Activated CD4-positive, alpha-beta T cell treated with anti-CD3 and anti-CD28 coated beads for 4 hours (primary cell): ENCODE results near the gene RAB11FIP3.
"Not testable (repeated sequence)": the region's sequence is repeated elsewhere in the genome, so short reads cannot be mapped to it uniquely, and the experiment has no call there.

Source experiments
- DNase-seq, 2 donors: peaks; one replicate each; pipeline ENCODE4 v3.0.0-alpha.2; 2020

The RAB11FIP3 gene

DNA sequence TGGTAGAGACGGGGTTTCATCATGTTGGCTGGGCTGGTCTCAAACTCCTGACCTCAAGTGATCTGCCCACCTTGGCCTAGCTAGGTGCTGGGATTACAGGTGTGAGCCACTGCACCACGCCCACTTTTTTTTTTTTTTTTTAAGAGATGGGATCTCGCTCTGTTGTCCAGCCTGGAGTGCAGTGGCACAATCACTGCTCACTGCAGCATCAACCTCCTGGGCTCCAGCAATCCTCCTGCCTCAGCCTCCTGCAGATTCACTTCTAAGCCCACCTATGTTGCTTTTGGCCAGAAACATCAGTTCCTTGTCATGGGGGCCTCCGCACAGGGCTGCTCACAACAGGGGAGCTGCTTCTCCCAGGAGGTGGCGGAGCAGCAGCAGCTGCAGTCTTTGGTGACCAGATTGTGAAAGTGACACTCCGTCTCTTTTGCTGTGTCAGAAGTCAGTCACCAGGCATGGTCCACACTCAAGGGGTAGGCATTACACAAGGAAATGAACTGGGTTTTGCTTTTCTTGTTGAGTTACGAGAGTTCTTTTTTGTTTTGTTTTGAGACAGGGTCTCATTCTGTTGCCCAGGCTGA is 32.9 kb upstream of the RAB11FIP3 start:
- DNase-seq: no peak

GRCh38 chr16:396199-396598 is 29.2 kb upstream of the RAB11FIP3 start:
- no peak for DNase-seq

- no peak for DNase-seq
Measured at GRCh38 chr16:396605-397004, 28.8 kb upstream of the RAB11FIP3 start.

GRCh38 chr16:397135-397661 is 28.3 kb upstream of the RAB11FIP3 start, which contains the start of gene NME4:
NME4 (plus strand) TSS chr16:397199; CDS start chr16:397223, 24 bp downstream.
- no peak for DNase-seq

DNA sequence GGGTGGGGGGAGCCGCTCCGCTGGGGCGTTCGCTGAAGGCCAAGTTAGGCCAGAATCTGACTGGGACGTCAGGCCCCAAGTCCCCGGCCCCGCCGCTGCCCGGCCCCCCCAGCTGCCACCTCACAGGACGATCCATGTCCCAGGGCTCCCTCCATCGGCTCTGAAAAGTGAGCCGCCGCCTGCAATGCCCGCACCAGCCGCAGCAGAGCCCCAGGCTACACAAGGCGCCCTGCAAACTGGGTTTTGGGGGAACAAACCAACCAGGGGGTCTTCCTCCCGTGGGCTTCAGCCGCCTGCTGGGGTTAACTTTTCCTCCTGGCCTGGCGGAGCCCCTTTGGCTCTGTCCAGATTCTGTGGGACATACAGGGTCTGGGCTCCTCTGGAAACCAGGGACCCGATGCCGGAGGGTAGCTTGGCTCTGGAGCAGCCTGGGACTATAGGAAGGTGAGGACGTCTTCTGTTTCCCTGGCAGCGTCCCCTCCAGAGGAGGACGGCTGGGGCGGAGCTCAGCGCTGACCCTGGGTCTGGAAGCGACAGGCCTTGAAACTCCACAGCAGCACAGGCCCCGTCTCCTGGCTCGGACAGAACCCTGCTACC is 27.6 kb upstream of the RAB11FIP3 start:
- no peak for DNase-seq

GRCh38 chr16:398561-399339 is 26.7 kb upstream of the RAB11FIP3 start:
- DNase-seq: no peak

DNA sequence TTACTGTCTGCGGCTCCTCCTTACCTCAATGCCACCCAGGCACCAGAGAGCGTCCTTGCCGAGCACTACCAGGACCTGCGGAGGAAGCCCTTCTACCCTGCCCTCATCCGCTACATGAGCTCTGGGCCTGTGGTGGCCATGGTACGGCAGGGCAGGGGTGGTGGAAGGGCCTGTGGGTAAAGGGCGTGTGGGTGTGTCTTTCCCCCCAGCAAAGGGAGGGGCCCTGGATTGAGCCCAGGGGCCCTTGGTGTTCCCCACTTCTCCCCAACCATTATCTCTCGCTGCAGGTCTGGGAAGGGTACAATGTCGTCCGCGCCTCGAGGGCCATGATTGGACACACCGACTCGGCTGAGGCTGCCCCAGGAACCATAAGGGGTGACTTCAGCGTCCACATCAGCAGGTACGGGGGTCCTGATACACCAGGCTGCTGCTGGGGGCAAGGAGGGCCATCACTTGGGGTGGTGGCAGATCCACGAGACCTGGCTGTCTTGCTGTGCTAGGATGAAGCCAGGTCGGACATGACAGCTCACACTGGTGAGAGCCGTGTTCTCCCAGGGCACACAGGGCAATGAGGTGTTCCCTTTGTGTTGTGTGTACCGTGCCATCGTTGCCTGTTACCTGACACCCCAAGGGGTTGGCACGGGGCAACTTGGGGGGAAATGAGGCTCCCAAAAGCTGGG is 26.0 kb upstream of the RAB11FIP3 start:
- no peak for DNase-seq

DNA sequence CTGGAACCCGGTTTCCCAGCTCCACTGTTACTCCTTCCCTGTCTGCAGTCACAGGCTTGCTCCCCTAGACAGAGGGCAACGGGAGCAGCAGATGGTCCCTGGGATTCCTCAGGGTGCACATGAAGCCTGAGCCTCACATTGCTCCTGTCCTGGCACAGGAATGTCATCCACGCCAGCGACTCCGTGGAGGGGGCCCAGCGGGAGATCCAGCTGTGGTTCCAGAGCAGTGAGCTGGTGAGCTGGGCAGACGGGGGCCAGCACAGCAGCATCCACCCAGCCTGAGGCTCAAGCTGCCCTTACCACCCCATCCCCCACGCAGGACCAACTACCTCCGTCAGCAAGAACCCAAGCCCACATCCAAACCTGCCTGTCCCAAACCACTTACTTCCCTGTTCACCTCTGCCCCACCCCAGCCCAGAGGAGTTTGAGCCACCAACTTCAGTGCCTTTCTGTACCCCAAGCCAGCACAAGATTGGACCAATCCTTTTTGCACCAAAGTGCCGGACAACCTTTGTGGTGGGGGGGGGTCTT is 25.3 kb upstream of the RAB11FIP3 start:
- no peak for DNase-seq

- peak; percentile 99 for DNase-seq
Measured at GRCh38 chr16:401468-402348, 23.7 kb upstream of the RAB11FIP3 start, which contains the start of gene DECR2. DECR2 (plus strand) TSS chr16:401885; CDS start chr16:401964, 79 bp downstream.

- no peak for DNase-seq
Measured at GRCh38 chr16:404971-405486, 20.4 kb upstream of the RAB11FIP3 start.

DNA sequence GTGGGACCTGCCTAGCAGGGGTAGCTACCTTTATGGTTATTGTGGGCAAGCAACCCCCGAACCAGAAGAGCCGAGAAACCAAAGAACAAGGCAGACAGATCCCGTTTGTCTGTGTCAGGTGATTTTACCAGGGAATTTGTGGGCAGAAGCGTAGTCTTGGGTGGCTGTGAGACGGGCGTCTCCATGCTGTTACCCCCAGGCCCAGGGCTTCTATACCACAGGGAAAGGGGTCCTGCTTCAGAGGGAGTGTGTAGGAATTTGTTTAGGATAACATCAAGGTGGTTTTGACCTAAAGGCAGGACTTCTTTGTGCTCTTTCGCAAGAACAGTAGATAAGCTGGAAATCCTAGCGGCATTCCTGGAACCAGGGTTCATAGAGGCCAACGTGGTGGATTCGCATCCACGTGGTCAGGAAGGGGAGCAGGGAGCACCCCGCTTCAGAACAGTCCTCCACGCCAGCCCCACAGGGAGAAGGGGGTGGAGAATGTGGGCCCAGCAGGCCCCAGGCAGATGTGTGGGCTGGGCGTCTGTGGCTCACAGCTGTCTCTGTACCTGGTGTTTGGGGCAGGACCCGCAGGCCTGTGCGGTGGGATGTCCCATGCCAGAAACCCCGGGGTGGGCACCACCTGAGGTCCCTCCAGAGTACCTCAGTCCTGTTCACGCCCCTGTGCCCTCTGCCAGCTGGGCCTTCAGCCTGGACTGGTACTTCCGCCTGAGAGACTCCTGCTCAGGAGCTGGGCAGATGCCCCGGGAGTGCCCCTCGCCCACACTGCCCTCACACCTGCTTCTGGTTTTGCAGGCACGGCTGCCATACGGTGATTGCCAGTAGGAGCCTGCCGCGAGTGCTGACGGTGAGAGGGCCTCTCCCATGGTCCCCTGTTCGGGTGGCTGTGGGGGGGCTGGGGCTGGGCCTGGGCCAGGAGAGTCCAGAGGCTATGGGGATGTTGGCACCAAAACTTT is 19.6 kb upstream of the RAB11FIP3 start:
- DNase-seq: no peak

DNA sequence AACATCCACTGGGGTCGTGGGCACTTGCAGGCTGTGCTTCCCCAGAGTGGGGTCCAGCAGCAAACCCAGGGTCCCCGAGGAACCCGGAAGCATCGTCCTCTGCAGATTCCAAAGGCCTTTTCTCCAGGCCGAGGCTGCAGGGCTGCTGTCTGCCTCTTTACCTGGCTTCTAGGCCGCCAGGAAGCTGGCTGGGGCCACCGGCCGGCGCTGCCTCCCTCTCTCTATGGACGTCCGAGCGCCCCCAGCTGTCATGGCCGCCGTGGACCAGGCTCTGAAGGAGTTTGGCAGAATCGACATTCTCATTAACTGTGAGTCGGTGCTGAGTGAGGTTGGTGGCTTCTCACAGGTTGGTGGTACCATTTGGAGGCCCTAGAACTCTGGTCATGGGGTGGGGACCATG is 18.2 kb upstream of the RAB11FIP3 start:
- DNase-seq: no peak

DNA sequence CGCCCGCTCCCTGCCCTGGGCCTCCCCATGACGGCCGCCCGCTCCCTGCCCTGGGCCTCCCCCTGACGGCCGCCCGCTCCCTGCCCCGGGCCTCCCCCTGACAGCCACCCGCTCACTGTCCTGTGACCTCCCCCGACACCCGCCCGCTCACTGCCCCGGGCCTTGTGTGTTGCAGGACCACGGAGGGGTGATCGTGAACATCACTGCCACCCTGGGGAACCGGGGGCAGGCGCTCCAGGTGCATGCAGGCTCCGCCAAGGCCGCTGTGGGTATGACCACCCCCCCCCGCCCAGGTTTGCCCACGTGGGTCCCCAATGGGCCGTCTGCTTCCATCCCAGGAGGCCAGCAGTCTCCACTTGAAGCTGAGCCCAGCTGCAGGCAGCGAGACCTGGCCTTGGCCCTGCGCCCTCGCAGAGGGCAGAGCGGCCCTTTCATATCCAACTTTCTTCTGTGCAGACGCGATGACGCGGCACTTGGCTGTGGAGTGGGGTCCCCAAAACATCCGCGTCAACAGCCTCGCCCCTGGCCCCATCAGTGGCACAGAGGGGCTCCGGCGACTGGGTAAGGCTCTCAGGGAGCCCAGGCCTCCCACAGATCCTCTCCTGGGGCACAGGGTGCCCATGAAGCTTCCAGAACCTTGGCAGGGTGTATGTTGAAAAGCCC is 14.8 kb upstream of the RAB11FIP3 start:
- DNase-seq: no peak

GRCh38 chr16:411576-412265 is 13.7 kb upstream of the RAB11FIP3 start:
- no peak for DNase-seq

GRCh38 chr16:414395-415169 is 10.9 kb upstream of the RAB11FIP3 start:
- no peak for DNase-seq

- DNase-seq: not testable (repeated sequence)
Measured at GRCh38 chr16:415170-415498, 10.3 kb upstream of the RAB11FIP3 start.

- not testable (repeated sequence) for DNase-seq
Measured at GRCh38 chr16:422179-422578, 3.3 kb upstream of the RAB11FIP3 start.

- no peak for DNase-seq
Measured at GRCh38 chr16:424033-424622, 1.3 kb upstream of the RAB11FIP3 start.
